H1 (cell line): ENCODE data around the gene ATPAF1. TPM values are rescaled to one million over a fixed set of nuclear protein-coding genes. Genes with fewer than 3 reads are reported as not detected.

ENCODE experiments used
- CBX8 ChIP-seq: fragments of 300-800, 300-1000 bp; sonication (generic); IDR thresholded peaks from 2 replicates; pipeline ENCODE4 v1.7.1; 2016; ENCODE audit warnings: low read depth, low read length, borderline replicate concordance
- EP300 ChIP-seq, 2 experiments: IDR thresholded peaks; 1 replicate in 1 of 2; 2 replicates in 1 of 2; pipeline ENCODE4 v1.6.1; 2011 to 2012; ENCODE audit warnings: low read depth in 2 of 2, low read length in 2 of 2, mild to moderate bottlenecking in 2 of 2, borderline replicate concordance in 1 of 2, inconsistent platforms in 1 of 2, moderate library complexity in 1 of 2
- GTF2F1 ChIP-seq: IDR thresholded peaks from 2 replicates; pipeline ENCODE4 v1.6.1; 2012; ENCODE audit warnings: low read depth, low read length, improper control_type of control experiment, borderline replicate concordance
- JUN ChIP-seq: IDR thresholded peaks from 2 replicates; pipeline ENCODE4 v1.6.1; 2011; ENCODE audit warnings: low read depth, mild to moderate bottlenecking, improper control_type of control experiment, low read length
- POU5F1 ChIP-seq: IDR thresholded peaks from 2 replicates; pipeline ENCODE4 v1.6.1; 2011; ENCODE audit warnings: low read depth, mild to moderate bottlenecking, low read length, moderate library complexity
- polyA plus RNA-seq, 7 experiments: library from polyadenylated mRNA; depleted of rRNA in 3 of 7; stranded (reverse) in 5 of 7; unstranded in 2 of 7; fragments of >200 nt in 5 of 7; fragments of 200-250 nt in 2 of 7; gene quantifications; 1 replicate in 5 of 7; 2 replicates in 1 of 7; 4 replicates in 1 of 7; pipeline versions ENCODE4 v1.2.1 to v1.2.3, GENCODE V29; 2011 to 2013; ENCODE audit warnings: missing spikeins in 2 of 7, mixed read lengths in 2 of 7
- total RNA-seq: library from RNA; stranded (reverse); fragmentation: NEBNext Ultra II Directional; extraction: Animal tissue kit (Norgen Biotek cat#: 25700); gene quantifications from 2 replicates; pipeline ENCODE4 v1.2.1, GENCODE V29; 2021

Gene ATPAF1
- total and polyA plus RNA-seq, 2 of the 8 experiments (the other 6 are each of a cell fraction or from before 2014, with no cell fraction given): 46.7 to 55.9 TPM

DNA sequence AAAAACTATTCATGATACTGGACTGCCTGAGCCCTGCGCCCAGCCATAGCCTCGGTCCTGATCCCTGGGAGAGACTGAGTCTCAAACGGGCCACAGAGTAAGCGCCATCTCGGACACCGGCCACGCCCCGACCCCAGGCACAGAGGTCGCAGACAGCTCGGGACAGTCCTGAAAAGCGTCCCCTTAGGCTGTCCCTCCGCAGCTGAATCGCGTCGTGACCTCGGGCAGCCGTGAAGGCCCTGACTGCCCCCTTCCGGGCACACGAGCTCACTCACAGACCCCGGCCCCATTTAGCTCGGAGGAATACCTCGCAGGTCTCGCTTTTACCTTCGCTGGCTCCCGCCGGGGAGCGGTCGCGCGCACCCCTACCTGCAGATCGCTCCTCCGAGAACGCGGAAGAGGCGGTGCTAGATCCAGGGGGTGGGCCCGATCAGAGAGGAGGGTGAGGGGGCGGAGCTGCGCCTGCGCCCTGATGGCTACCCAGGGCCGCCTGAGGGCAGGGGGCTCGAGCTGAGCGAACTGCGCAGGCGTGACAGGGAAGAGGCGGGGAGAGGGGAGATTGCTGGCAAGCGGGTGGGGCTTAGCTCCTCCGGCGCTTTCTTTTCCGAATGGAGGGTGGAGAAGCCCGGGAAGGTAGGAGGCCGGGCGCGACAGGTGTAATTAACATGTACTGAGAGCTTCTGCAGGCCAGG, 64.2 kb downstream of the ATPAF1 start, which contains the start of gene MKNK1 (continued):
- TF ChIP-seq EP300 (IDR thresholded peaks at IDR 0.05; ENCODE audit: borderline replicate concordance in 1 of 2, low read depth in 2 of 2, low read length in 2 of 2): no peak
- no peak for TF ChIP-seq POU5F1
- TF ChIP-seq CBX8: no peak
- TF ChIP-seq JUN: no peak
- no peak for TF ChIP-seq GTF2F1
- TF ChIP-seq, all 59 proteins: peak for 22
